Neural cell (in vitro differentiated cells): Measurements from ENCODE around the gene COL5A1. TPM values are rescaled to one million over a fixed set of nuclear protein-coding genes. Genes with fewer than 3 reads are reported as not detected.

Experiments used
- H2AFZ ChIP-seq: fragments of 200-600, 300-800 bp; sonication (generic), shearing (Covaris generic); 2 replicates; pipeline ENCODE4 v1.6.0; 2014; ENCODE audit warnings: low read depth, mild to moderate bottlenecking, antibody characterized with exemption, low read length, moderate library complexity
- H3F3A ChIP-seq: fragments of 200-600 bp; shearing (Covaris generic); 2 replicates; pipeline ENCODE4 v1.6.1; 2016; ENCODE audit warnings: mild to moderate bottlenecking, moderate library complexity, mixed read lengths, antibody characterized with exemption, low read length; ENCODE audit not compliant: insufficient read depth, poor library complexity, severe bottlenecking
- H3K27ac ChIP-seq: fragments of 200-600, 300-800 bp; sonication (generic), shearing (Covaris generic); 2 replicates; pipeline ENCODE4 v1.5.1; 2014; ENCODE audit warnings: mild to moderate bottlenecking, low read length, moderate library complexity
- H3K27me3 ChIP-seq: fragments of 300-800, 200-600 bp; sonication (generic), shearing (Covaris generic); 2 replicates; pipeline ENCODE4 v1.6.0; 2014; ENCODE audit warnings: mild to moderate bottlenecking, low read depth, low read length, moderate library complexity; ENCODE audit not compliant: insufficient read depth
- H3K36me3 ChIP-seq: fragments of 300-800, 200-600 bp; sonication (generic), shearing (Covaris generic); 2 replicates; pipeline ENCODE4 v1.5.1; 2014; ENCODE audit warnings: mild to moderate bottlenecking, antibody characterized with exemption, low read length, moderate library complexity; ENCODE audit not compliant: insufficient read depth
- H3K4me2 ChIP-seq: fragments of 300-800, 200-600 bp; sonication (generic), shearing (Covaris generic); 2 replicates; pipeline ENCODE4 v1.6.0; 2014; ENCODE audit warnings: mild to moderate bottlenecking, low read length
- H3K4me3 ChIP-seq: fragments of 300-800, 200-600 bp; sonication (generic), shearing (Covaris generic); 2 replicates; pipeline ENCODE4 v1.5.1; 2014; ENCODE audit warnings: mild to moderate bottlenecking, low read length, moderate library complexity
- H3K79me2 ChIP-seq: fragments of 200-600 bp; shearing (Covaris generic); replicated peaks from 2 replicates; pipeline ENCODE4 v1.6.0; 2014; ENCODE audit warnings: mild to moderate bottlenecking, low read length, moderate library complexity; ENCODE audit not compliant: insufficient read depth
- H3K9ac ChIP-seq: fragments of 300-800, 200-600 bp; sonication (generic), shearing (Covaris generic); 2 replicates; pipeline ENCODE4 v1.6.1; 2016; ENCODE audit warnings: mild to moderate bottlenecking, low read length, mixed read lengths
- H3K9me2 ChIP-seq: fragments of 200-600 bp; shearing (Covaris generic); 2 replicates; pipeline ENCODE4 v1.6.1; 2016; ENCODE audit warnings: mild to moderate bottlenecking, low read length, mixed read lengths; ENCODE audit not compliant: insufficient read depth
- H3K9me3 ChIP-seq: fragments of 200-600, 300-800 bp; sonication (generic), shearing (Covaris generic); 2 replicates; pipeline ENCODE4 v1.6.1; 2016; ENCODE audit warnings: mild to moderate bottlenecking, mixed run types, low read length, moderate library complexity, mixed read lengths
- H4K20me1 ChIP-seq: fragments of 200-600 bp; shearing (Covaris generic); 2 replicates; pipeline ENCODE4 v1.6.1; 2016; ENCODE audit warnings: mild to moderate bottlenecking, mixed run types; ENCODE audit not compliant: insufficient read depth
- EP300 ChIP-seq: fragments of 450-650 bp; conservative IDR thresholded peaks from 2 replicates; pipeline ENCODE4 v1.6.1; 2014; ENCODE audit warnings: antibody characterized with exemption, mild to moderate bottlenecking, moderate library complexity; ENCODE audit not compliant: poor library complexity, severe bottlenecking
- EZH2 ChIP-seq: fragments of 200-600, 300-800 bp; shearing (Covaris generic), sonication (generic); IDR thresholded peaks from 2 replicates; pipeline ENCODE4 v1.6.1; 2014; ENCODE audit warnings: antibody characterized with exemption, low read length, borderline replicate concordance, mild to moderate bottlenecking; ENCODE audit not compliant: insufficient read depth, poor library complexity, severe bottlenecking
- MXI1 ChIP-seq: fragments of 450-650 bp; conservative IDR thresholded peaks from 2 replicates; pipeline ENCODE4 v1.6.1; 2014; ENCODE audit warnings: antibody characterized with exemption, mild to moderate bottlenecking; ENCODE audit not compliant: poor library complexity, severe bottlenecking
- POLR2AphosphoS5 ChIP-seq: IDR thresholded peaks from 2 replicates; pipeline ENCODE4 v1.6.1; 2012
- RAD21 ChIP-seq: fragments of 450-650 bp; conservative IDR thresholded peaks from 2 replicates; pipeline ENCODE4 v1.6.1; 2014; ENCODE audit warnings: antibody characterized with exemption, mild to moderate bottlenecking, moderate library complexity
- SMC3 ChIP-seq: fragments of 450-650 bp; conservative IDR thresholded peaks from 2 replicates; pipeline ENCODE4 v1.6.1; 2014; ENCODE audit warnings: antibody characterized with exemption, mild to moderate bottlenecking, moderate library complexity; ENCODE audit not compliant: poor library complexity
- TAF1 ChIP-seq: IDR thresholded peaks from 2 replicates; pipeline ENCODE4 v1.6.1; 2012; ENCODE audit warnings: low read depth
- polyA plus RNA-seq: library from polyadenylated mRNA; depleted of rRNA; stranded (reverse); fragments of >200 nt; gene quantifications from 2 replicates; pipeline ENCODE4 v1.2.3, GENCODE V29; 2014
- TF ChIP-seq, protein P1 (sequence below): IDR thresholded peaks from 2 replicates; pipeline ENCODE4 v1.6.1; 2012; ENCODE audit warnings: borderline replicate concordance
- TF ChIP-seq, protein P2 (sequence below): fragments of 450-650 bp; IDR thresholded peaks from 2 replicates; pipeline ENCODE4 v1.5.1; 2014; ENCODE audit warnings: antibody characterized with exemption, mild to moderate bottlenecking, moderate library complexity; ENCODE audit not compliant: poor library complexity, severe bottlenecking

Gene COL5A1
- polyA plus RNA-seq, 1 donor from 2014 or later, result not detected

DNA sequence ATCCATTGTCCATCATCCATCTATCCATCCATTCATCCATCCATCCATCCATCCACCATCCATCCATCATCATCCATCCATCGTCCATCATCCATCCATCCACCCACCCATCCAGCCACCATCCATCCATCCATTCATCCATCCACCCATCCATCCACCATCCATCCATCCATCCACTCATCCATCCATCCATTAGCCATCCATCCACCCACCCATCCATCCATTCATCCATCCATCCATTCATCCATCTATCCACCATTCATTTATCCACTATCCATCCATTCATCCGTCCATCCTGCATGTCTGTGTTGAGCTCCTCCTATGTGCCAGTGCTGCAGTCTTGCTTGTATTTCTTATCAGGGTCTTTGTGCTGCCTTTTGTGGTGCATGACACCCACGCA is 44.2 kb downstream of the COL5A1 start:
- H3K27me3 ChIP-seq, result no peaks in the 10 kb centered on the region
- no peak overlapping the region for H3K27ac ChIP-seq
- H2AFZ ChIP-seq, result no peak overlapping the region
- H3K9me3 ChIP-seq, result no peaks in the 10 kb centered on the region
- no peaks in the 10 kb centered on the region for H3K36me3 ChIP-seq
- no peak overlapping the region for H3K9ac ChIP-seq
- H4K20me1 ChIP-seq, result no peaks in the 10 kb centered on the region
- TF ChIP-seq RAD21 (no peak), MXI1 (no peak), POLR2AphosphoS5 (no peak), EZH2 (no peak), TAF1 (no peak), EP300 (no peak), SMC3 (no peak)
- TF ChIP-seq, protein P1, sequence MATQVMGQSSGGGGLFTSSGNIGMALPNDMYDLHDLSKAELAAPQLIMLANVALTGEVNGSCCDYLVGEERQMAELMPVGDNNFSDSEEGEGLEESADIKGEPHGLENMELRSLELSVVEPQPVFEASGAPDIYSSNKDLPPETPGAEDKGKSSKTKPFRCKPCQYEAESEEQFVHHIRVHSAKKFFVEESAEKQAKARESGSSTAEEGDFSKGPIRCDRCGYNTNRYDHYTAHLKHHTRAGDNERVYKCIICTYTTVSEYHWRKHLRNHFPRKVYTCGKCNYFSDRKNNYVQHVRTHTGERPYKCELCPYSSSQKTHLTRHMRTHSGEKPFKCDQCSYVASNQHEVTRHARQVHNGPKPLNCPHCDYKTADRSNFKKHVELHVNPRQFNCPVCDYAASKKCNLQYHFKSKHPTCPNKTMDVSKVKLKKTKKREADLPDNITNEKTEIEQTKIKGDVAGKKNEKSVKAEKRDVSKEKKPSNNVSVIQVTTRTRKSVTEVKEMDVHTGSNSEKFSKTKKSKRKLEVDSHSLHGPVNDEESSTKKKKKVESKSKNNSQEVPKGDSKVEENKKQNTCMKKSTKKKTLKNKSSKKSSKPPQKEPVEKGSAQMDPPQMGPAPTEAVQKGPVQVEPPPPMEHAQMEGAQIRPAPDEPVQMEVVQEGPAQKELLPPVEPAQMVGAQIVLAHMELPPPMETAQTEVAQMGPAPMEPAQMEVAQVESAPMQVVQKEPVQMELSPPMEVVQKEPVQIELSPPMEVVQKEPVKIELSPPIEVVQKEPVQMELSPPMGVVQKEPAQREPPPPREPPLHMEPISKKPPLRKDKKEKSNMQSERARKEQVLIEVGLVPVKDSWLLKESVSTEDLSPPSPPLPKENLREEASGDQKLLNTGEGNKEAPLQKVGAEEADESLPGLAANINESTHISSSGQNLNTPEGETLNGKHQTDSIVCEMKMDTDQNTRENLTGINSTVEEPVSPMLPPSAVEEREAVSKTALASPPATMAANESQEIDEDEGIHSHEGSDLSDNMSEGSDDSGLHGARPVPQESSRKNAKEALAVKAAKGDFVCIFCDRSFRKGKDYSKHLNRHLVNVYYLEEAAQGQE, result no peak
- TF ChIP-seq, protein P2, sequence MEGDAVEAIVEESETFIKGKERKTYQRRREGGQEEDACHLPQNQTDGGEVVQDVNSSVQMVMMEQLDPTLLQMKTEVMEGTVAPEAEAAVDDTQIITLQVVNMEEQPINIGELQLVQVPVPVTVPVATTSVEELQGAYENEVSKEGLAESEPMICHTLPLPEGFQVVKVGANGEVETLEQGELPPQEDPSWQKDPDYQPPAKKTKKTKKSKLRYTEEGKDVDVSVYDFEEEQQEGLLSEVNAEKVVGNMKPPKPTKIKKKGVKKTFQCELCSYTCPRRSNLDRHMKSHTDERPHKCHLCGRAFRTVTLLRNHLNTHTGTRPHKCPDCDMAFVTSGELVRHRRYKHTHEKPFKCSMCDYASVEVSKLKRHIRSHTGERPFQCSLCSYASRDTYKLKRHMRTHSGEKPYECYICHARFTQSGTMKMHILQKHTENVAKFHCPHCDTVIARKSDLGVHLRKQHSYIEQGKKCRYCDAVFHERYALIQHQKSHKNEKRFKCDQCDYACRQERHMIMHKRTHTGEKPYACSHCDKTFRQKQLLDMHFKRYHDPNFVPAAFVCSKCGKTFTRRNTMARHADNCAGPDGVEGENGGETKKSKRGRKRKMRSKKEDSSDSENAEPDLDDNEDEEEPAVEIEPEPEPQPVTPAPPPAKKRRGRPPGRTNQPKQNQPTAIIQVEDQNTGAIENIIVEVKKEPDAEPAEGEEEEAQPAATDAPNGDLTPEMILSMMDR, result no peak
- no peak overlapping the region for H3K4me2 ChIP-seq
- no peaks in the 10 kb centered on the region for H3K9me2 ChIP-seq
- H3F3A ChIP-seq, result no peaks in the 10 kb centered on the region
- H3K79me2 ChIP-seq, result no peaks in the 10 kb centered on the region
- H3K4me3 ChIP-seq, result no peak overlapping the region

DNA sequence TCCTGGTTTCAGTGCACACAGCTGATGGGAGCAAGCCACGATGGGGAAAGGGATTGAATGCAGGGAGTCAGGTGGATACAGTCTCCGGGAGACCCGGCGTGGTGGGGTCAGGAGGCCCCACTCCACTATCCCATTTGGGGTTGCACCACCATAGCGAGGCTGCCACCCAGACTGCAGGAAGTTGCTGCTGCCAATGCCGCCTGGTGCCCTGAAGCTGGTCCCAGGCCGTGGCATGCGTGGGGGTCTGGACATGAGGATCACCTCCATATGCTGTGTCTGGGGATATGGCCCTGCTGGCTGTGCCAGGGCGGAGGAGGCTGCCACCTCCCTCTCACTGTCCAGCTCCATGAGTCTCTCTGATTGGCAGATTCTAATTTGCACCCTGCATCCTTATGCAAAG is 45.3 kb downstream of the COL5A1 start:
- Histone ChIP-seq H3K4me3 (no peak overlapping the region), H3K9me3 (no peaks in the 10 kb centered on the region), H3K9me2 (no peaks in the 10 kb centered on the region), H3K27me3 (no peaks in the 10 kb centered on the region), H3K27ac (no peak overlapping the region), H2AFZ (no peak overlapping the region), H3K36me3 (no peaks in the 10 kb centered on the region), H3K4me2 (no peak overlapping the region), H3K9ac (no peak overlapping the region), H3K79me2 (no peaks in the 10 kb centered on the region), H4K20me1 (no peaks in the 10 kb centered on the region), H3F3A (no peaks in the 10 kb centered on the region)
- no peak for TF ChIP-seq MXI1
- TF ChIP-seq EZH2, result no peak
- TF ChIP-seq, protein P2, result no peak
- no peak for TF ChIP-seq POLR2AphosphoS5
- no peak for TF ChIP-seq SMC3
- TF ChIP-seq EP300, result no peak
- TF ChIP-seq, protein P1, result no peak
- TF ChIP-seq TAF1, result no peak
- no peak for TF ChIP-seq RAD21
